ENCODE results near the gene P2RX3.
"Not testable (repeated sequence)": the region's sequence is repeated elsewhere in the genome, so short reads cannot be mapped to it uniquely, and the experiment has no call there.

Gene P2RX3

DNA sequence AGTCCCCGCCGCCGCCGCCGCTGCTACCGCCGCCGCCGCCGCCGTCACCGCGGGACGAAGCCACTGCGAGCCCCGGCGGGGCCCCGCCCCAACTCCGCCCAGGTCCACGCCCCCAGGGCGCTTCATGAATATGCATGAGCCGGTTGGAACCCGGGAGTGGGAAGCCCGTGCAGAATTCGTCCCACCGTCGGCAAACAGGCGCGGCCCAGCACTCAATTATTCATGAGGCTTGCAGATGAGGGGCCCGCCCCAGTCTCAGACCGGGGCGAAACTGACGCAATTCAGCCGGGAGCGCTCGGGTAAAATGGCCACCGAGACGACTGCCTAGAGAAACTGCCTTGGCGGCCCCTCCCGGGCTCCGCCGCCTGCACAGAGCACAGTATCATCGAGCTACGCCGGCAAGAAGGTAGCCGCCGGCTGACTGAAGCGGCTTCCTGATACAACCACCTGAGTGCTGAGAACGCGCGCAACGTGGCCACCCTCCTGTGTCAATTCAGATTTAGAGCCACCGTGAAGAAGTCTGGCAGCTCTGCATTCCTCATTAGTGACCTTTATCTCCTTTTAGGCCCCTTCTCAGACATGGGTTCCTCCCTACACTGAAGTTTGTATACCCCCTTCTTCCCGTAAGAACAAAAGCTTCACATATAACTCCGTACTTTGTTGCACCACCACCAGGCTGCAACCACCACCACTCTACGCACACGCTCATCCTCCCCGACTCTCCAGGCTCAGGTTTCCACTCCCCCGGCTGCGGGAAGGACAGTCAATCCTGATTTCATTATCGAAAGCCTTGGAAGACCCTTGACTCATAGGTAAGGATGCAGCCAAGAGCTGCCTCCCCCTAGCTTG, 13.0 kb upstream of the P2RX3 start, which contains the start of gene TNKS1BP1:
TNKS1BP1 (minus strand) TSS at position 67 of the 849 bp plus-strand sequence. CDS start 3,067 bp downstream, outside the sequence.
- peak; percentile 87 for DNase-seq (ENCODE audit: low spot score)

DNA sequence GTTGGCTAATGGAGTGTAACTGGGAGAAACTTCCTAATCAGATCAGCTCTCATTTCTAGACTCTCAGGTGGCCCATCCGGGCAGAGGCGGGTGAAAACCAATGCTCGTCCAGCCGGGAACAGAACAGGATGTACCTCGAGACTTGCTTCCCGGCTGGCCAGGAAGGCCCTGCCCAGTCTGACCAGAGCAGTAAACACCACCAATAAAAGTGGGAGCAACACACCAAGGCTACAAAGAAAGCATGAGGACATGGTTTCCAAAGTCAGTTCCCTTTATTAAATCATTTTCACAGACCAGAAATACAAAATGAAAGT, 12.5 kb upstream of the P2RX3 start:
- no peak for DNase-seq (ENCODE audit: low spot score)

DNA sequence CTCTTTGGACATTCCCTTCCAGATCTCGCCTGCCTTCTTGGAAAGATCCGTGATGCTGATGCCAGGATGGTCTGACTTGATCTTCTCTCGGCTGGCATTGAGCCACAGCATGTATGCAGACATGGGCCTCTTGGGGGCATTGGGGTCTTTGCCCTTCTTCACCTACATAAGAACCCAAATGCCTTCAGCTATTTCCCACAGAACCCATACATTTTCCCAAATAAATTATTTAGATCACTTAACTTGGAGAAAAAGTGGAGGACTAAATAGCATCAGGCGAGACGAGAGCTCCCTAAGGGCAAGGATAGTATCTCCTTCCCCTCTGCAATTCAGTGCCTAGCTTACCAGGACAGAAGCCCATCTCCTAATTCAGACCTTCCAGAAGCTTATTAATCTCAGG, 10.4 kb upstream of the P2RX3 start:
- no peak for DNase-seq (ENCODE audit: low spot score)

DNA sequence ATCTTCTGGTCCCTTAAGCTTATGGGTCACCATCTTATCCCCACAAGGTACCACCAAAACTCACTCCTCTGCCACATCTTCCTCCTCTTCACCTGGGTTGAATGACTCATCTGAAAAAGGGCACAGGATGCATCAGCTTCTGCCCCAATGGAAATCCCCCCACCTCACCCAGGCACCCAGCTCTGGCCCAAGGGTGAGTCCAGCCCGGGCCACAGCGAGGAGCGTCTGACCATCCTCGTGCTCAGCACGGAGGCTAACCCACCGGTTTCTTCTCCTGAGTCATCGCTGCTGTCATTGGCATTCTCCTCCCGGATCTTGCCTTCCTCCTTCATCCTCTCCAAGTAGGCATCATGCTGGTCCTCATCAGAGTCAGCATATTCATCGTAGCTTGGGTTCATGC, 8.1 kb upstream of the P2RX3 start:
- DNase-seq (ENCODE audit: low spot score), result peak; percentile 39

DNA sequence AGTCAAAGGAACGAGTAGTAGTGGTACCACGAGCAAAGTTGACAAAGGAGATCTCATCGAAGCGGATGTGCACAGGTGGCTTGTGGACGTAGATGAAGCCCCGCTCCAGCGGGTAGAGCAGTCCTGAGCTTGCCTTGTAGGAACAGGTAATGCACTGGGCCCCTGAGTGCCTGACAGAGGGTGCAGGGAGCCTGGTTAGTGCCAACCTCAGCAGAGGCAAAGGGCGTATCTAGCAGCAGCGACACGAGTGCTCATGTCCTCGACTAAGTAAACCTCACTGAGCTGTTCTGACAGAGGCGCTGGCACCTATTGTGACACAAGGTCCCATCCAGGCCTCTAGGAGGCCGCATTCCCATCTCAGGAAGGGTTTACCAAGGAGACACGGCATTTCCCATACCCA, 6.4 kb upstream of the P2RX3 start:
- no peak for DNase-seq (ENCODE audit: low spot score)

DNA sequence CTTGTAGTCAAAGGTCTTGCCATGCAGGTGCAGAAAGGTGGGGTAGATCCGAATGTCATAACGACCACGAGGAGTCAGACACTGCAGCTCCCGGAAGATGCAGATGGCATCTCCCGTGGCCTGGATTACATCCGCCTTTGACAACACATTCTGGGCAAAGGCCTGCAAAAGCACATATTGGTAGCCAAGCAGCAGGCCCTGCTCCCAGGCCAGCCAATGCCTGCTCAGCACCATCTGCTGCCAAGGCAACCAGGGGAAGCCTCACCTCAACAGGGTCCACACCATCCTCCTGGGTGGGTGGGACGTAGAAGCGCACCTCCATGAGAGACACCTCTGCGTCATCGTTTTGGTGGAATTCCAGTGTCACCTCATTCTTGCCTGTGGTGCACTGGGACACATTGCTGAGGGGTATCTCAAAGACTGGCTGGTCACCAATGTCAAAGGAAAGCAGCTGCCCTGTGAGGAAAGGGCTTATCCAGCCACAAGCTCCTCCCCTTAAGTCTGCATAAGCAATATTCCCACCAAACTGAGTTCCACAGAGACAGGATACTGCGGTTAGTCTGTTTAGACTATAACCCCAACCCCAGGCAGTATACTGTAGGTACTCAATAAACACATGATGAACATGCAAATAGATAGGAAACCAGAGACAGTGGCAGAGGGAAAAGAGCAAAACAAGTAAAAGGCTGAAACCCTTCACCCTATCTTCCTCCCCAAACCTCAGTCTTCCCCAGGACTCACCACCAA, 5.3 kb upstream of the P2RX3 start:
- no peak for DNase-seq (ENCODE audit: low spot score)

DNA sequence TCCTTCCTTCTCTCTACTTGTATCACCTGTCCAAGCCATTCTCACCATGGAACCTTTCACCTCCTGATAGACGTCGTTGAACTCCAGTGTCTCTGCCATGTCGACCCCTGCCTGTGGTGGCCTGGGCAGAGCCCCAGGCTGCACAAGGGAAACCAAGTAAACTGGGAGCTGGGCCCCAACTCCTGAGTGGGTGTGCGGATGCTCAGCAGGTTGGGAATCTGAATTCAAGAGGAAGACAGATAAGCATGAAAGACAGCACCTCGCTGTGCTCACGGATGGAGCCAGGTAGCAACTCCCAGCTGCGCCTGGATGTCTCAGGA, 3.2 kb upstream of the P2RX3 start:
- no peak for DNase-seq (ENCODE audit: low spot score)

DNA sequence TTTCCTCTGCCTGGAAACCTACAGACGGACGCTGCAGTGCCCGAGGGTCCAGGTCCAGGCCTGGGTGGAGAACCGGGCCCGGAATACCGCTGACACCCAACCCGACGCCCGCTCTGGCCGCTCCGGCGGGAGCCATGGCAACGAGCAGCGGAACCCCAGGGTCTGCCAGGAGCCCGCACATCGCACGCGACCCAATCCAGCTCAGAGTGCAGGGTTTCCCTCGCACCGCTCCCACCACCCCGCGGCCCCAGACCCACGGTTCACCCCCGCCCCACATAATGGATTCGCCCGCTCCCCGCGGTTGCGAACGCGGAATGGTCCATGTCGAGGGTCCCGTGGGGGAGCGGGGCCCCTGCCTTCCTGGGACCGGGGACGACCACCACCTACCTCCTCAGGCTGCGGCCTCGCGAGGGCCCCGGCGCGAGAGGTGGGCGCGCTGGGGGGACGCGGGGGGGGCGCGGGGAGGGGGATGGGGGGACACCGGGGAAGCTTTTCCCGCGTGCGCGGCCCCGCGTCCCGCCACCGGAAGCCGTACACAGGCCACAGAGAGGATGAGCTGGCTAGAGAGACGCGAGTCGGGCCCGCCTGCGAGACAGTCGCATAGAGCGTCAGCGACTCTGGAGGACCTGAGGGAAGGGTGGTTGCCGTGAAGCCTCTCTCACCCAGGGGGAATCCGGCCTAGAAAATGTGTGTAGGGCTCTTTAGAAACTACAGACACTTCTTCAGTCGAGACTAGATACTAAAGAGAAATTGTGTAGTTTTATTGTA, 2.6 kb upstream of the P2RX3 start, which contains the start of gene SSRP1:
SSRP1 (minus strand) TSS at position 550 of the 768 bp plus-strand sequence. CDS start 771 bp downstream, outside the sequence.
- DNase-seq (ENCODE audit: low spot score), result peak; percentile 91

DNA sequence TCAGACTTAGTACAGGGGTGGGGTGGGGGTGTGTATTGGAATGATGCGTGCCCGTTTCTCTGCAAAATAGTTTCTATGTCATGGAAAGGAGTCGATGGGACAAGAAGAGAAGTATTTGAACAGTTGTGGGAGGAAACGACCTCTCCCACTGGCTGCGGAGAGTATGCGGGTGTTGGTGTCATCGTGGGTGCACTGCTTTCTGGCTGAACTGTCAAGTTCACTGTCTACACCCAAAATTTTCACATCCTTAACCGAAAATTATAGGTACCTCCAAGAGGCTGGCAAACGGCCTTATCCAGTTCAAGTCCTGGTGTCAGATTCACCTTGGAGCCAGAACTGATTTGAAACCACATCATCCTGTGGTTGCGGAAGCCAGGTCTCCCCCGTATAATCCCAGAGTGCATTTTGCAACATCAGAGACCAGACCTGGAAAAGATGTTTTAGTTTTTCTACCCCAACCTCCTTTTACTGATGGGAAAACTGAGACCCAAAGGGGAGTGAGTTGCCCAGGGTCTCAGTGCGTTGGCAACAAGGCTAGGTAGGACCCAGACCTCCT, 2.0 kb upstream of the P2RX3 start:
- DNase-seq (ENCODE audit: low spot score), result peak; percentile 14

DNA sequence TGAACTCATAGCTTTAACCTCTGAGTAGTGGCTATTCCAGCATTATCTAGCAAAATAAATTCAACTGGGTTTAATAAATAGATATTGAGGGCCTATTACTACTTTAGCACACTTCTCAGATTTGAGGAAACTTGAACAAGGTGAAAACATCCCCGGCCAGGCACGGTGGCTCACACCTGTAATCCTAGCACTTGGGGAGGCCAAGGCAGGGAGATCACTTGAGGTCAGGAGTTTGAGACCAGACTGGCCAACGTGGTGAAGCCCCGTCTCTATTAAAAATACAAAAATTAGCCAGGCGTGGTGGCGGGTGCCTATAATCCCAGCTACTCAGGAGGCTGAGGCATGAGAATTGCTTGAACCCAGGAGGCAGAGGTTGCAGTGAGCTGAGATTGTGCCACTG, 1.3 kb upstream of the P2RX3 start:
- not testable (repeated sequence) for DNase-seq (ENCODE audit: low spot score)

DNA sequence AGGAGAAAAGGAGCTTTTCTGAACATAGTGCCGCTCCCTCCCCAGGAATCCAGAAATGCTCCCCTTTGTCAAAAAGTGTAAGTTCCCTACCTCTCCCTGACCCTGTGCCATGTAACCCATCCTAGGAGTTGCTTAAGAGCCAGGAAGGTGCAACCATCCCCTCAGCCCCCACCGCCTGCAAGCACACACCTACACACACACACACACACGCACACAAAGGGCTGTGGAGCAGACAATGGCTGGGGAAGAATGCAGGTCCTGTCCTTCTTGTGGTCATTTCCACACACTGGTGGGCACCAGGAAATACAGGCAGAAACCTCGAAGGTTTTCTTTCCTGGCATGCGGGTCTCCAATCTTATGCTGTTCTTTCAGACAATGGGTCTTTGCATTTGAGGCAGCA, 1.2 kb downstream of the P2RX3 start:
- DNase-seq (ENCODE audit: low spot score), result no peak

DNA sequence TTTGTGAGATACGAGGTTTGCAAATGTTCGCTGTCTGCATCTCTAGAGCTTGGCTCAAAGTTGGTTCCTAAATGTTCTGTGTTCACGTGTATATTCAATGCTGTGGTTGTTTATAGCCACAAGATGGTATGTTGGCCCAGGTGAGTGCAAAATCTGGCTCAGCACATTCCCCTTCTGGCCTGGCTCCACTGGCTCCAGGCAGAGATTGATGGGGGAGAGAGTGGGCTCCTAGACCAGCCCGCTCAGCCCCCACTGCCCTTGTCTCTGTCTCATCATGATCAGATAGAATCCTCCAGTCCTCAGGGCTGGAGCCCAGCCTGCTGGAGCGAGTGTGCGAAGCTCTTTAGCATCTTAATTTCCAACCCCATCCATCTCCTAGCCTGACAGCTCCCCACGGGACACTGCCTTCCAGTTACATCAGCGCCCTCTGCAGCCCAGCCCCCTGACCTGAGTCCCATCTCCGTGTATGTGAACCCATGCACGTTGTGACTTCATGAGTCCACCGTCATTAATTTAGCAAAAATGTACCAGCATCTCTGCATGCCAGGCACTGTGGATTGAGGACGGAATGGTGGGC, 2.0 kb downstream of the P2RX3 start:
- DNase-seq (ENCODE audit: low spot score), result no peak

DNA sequence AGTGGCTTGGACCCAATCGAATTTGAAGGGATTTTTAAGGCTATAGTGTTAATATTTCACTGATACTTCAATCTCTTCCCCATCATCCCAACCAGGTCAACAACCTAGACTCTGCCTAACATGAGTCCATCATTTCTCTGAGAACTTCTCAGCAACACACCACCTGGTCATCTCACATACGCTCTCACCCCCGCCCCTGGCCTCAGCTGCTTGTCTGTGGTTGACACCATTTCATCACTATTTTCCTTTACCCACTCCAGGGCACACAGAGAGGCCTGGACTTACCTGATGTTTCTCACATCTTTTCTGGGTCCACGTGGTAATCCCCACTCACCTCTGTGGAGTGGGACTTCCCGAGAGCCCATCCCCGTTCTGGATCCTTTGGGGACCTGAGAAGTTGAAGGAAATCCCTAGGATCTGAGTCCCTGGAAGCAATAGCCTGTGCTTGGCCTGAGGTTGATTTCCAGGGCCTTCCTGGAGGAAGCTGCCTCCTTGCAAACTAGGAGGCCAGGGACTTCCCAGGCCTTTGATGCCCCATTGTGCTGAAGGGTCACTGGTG, 3.2 kb downstream of the P2RX3 start:
- no peak for DNase-seq (ENCODE audit: low spot score)

DNA sequence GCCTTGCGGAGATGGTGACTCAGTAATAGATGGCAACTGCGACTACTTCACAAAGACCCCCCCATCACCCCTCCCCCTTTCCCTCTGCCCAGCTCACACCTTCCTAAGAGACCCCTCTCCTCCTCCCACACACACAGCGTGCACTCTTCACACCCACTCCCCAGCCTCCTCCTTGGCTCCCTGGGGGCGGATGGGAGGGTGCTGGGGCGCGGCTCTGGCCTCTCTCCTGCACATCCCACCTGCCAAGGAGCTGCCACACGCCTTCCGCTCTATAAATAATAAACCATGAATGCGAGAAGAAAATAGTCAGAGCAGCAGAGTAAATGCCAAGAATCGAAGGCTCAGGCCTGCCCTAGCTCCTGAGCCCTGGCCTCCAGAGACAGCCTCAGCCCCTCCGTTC, 4.5 kb downstream of the P2RX3 start:
- no peak for DNase-seq (ENCODE audit: low spot score)

DNA sequence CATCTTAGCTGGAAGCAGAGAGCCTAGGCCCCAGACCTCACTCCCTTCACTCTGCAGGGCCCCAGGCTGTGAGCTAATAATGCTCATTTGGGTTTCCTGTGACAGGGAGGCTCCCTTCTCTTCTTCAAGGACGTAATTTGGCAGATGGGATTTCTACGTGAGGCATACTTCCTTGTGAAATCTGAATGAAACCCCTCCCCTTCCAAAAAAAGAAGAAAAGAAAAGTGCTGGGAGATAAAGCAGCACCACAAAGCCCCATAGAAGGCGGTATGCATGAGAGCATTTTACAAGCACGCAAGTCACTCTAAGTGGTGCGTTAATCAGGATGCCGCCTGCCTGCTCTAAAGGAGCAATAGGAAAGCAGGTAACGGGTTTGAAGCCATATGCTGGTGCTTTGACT, 5.7 kb downstream of the P2RX3 start:
- no peak for DNase-seq (ENCODE audit: low spot score)

DNA sequence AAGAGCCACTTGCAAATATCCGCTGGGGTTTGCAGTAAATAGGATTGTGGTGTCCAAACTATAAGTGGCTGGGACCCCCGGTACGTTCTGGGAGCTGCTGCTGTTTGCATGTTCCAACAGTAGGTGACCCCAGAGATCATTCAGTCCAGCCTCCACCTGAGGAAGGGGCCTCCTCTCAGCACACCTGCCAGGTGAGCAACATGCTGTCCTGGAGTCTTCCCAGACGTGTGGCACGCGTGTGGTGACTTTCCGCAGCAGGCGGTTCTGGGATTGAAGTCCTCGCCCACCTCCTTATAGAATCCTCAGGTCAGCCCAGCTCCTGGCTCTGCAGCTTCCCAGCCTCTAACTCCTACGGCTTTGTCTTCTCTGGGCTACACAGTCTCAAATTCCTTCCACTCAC, 6.7 kb downstream of the P2RX3 start:
- DNase-seq (ENCODE audit: low spot score), result no peak

DNA sequence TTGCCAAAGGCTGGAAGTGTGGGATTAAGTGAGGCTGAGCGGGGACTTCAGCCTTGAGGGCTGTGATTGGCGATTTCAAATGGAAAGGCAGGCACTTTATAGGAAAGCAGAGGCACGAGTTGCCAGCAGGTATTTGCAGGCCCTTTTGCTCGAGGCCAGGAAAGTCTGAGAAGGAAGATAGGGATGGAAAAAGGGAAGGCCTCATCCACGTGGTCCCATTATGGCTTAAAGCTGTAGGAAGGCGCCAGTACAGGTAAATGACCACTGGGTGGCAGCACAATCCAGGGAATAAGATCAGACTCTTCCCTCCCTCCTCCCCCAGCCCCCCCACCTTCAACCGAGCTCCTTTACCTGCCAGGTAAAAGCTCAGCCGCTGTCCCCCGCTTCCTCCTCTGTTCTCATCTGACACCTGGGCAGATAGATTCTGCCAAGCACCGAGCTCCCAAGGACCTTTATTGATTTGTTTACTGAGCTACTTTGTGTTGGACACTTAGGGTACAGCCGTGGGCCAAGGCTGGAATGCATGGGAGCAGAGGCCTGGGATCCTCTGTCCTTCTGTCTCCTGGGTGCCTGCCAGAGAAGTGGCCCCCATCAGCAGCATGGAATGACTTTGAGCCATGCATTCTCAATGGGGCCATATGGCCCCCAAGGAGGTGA, 7.5 kb downstream of the P2RX3 start:
- peak; percentile 68 for DNase-seq (ENCODE audit: low spot score)

DNA sequence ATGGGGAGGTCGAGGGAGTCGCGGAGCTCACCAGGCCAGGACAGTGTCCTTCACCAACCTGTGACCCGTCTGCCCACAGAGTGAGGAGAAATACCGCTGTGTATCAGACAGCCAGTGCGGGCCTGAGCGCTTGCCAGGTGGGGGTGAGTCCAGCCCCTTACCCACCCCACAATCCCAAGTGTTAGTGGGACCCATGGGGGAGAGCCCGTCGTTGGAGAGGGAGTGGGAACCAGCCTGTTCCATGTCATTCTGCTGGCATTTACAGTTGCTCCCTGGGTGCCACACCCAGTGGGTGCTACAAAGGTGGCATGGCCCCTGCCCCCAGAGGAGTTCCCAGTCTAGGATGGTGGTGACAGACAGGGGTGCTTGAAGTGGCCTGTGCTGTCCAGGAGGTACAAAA, 9.2 kb downstream of the P2RX3 start:
- DNase-seq (ENCODE audit: low spot score), result no peak

DNA sequence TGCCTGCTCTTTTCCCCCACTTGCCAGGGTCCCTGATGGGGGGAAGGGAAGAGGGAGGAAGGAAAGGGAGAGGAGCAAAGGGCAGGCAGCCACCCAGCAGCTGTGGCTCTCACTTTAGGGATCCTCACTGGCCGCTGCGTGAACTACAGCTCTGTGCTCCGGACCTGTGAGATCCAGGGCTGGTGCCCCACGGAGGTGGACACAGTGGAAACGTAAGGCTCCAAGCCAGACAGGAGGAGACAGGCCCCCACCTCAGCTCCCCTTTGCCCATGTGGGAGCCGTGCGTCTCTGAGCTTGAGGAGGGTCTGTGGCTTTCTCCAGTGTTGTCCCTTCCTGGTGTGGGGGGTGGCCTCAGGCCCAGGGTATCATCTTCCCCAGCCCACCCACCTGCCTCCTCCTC, 9.9 kb downstream of the P2RX3 start:
- no peak for DNase-seq (ENCODE audit: low spot score)

DNA sequence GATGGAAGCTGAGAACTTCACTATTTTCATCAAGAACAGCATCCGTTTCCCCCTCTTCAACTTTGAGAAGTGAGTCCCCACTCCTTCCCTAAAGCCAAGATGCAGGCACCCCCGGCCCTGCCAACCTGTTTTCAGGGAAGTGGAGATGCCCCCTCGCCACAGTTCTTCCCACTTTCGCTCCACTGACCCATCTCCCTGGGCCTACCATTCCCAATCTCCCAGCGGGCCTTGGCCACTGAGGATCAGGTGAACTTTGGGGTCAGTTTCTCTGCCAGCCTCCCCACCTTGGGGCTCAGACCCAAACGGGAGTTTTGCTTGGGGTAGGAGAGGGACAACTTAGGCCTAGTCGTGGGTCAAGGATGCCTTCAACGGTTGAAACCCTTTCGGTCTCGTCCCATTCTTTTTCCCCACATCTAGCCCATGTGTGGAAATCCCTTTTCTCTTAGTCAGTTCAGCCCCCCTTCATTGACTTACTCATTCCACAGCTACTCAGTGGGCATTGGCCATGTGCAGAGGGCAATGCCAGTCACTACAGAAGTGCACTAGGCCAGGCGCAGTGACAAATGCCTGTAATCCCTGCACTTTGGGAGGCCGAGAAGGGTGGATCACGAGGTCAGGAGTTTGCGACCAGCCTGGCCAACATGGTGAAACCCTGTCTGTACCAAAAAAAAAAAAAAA, 10.6 kb downstream of the P2RX3 start:
- no peak for DNase-seq (ENCODE audit: low spot score)
